HCT116 (cell line): ENCODE results near the gene FAAP100. TPM values are rescaled to one million over a fixed set of nuclear protein-coding genes. Genes with fewer than 3 reads are reported as not detected.

Experiments used
- ATAC-seq: fragments of 200-7000 bp; cut with Tn5 transposase; 2 replicates; pipeline ENCODE4 v1.9.1; 2020; ENCODE audit warnings: mild to moderate bottlenecking, moderate library complexity
- BruUV-seq: library from RNA; stranded (reverse); fragments of 400-500 nt; replicated peaks from 2 replicates; lab custom pipeline; 2021; lab: Mats Ljungman, UMichigan
- CTCF ChIA-PET: fragments of 300-600 bp; sonication (Branson Sonifier 250); formaldehyde crosslinking; loops from one replicate; lab custom pipeline; 2021; ENCODE audit warnings: antibody characterized with exemption; lab: Charles Lee
- POLR2A ChIA-PET: fragments of 300-600, 350-600 bp; sonication (Branson Sonifier 250); formaldehyde crosslinking; loops from one replicate; lab custom pipeline; 2021; ENCODE audit warnings: antibody characterized with exemption; lab: Charles Lee
- RAD21 ChIA-PET, 2 experiments: fragments of 300-600 bp; sonication (Branson Sonifier 250); formaldehyde crosslinking; loops; one replicate each; lab custom pipeline; 2023; ENCODE audit warnings: low total read pairs in 2 of 2; ENCODE audit not compliant: uncharacterized antibody in 2 of 2, unreplicated experiment in 2 of 2, low non-redundant PET in 1 of 2; lab: Charles Lee
- DNase-seq: peaks from one replicate; pipeline ENCODE4 v3.0.0-alpha.2; 2010; ENCODE audit warnings: low read depth, low spot score
- H2AFZ ChIP-seq: fragments of 200-600 bp; shearing (Covaris generic), sonication (generic); 2 replicates; pipeline ENCODE4 v1.6.1; 2017; ENCODE audit warnings: low read depth, mixed run types, mixed read lengths, antibody characterized with exemption, low read length; ENCODE audit not compliant: poor library complexity, severe bottlenecking
- H3K27ac ChIP-seq: 2 replicates; pipeline ENCODE4 v1.5.1; 2012; ENCODE audit warnings: low read depth, low read length
- H3K27me3 ChIP-seq: fragments of 200-600 bp; sonication (generic); 2 replicates; pipeline ENCODE4 v1.6.1; 2016; ENCODE audit warnings: mixed run types, low read length, mixed read lengths; ENCODE audit not compliant: insufficient read depth
- H3K36me3 ChIP-seq, 2 experiments: fragments of 200-500 bp in 1 of 2; fragments of 200-600 bp in 1 of 2; sonication (Bioruptor generic) in 1 of 2; sonication (generic) in 1 of 2; 2 replicates each; pipeline versions ENCODE4 v1.5.1 to v1.6.1; 2014 to 2016; ENCODE audit warnings: low read length in 2 of 2, inconsistent platforms in 1 of 2, mixed read lengths in 1 of 2, mixed run types in 1 of 2; ENCODE audit not compliant: insufficient read depth in 2 of 2, control insufficient read depth in 1 of 2
- H3K4me1 ChIP-seq, 2 experiments: fragments of 200-600 bp in 1 of 2; sonication (generic) in 1 of 2; 2 replicates each; pipeline versions ENCODE4 v1.5.1 to v1.6.1; 2012 to 2017; ENCODE audit warnings: low read length in 2 of 2, inconsistent platforms in 1 of 2, mild to moderate bottlenecking in 1 of 2, mixed read lengths in 1 of 2, mixed run types in 1 of 2, moderate library complexity in 1 of 2; ENCODE audit not compliant: insufficient read depth in 2 of 2, control insufficient read depth in 1 of 2
- H3K4me2 ChIP-seq: fragments of 200-600 bp; sonication (generic); 2 replicates; pipeline ENCODE4 v1.6.1; 2017; ENCODE audit warnings: mixed run types, low read length, mixed read lengths
- H3K4me3 ChIP-seq, 2 experiments: fragments of 200-600 bp in 1 of 2; sonication (generic) in 1 of 2; replicated peaks in 1 of 2; 2 replicates each; pipeline ENCODE4 v1.5.1; 2011 to 2016; ENCODE audit warnings: low read length in 2 of 2, control low read depth in 1 of 2, low read depth in 1 of 2, mild to moderate bottlenecking in 1 of 2, mixed read lengths in 1 of 2, mixed run types in 1 of 2
- H3K79me2 ChIP-seq: fragments of 200-600 bp; sonication (generic); 2 replicates; pipeline ENCODE4 v1.6.1; 2017; ENCODE audit warnings: mild to moderate bottlenecking, mixed run types, low read length, moderate library complexity, mixed read lengths; ENCODE audit not compliant: insufficient read depth
- H3K9ac ChIP-seq: fragments of 200-600 bp; sonication (generic); 2 replicates; pipeline ENCODE4 v1.6.1; 2016; ENCODE audit warnings: low read length, mixed read lengths
- H3K9me2 ChIP-seq: fragments of 200-600 bp; sonication (generic), shearing (Covaris generic); 2 replicates; pipeline ENCODE4 v1.6.1; 2017; ENCODE audit warnings: mixed run types, mild to moderate bottlenecking, moderate library complexity; ENCODE audit not compliant: insufficient read depth
- H3K9me3 ChIP-seq, 2 experiments: fragments of 200-500 bp in 1 of 2; fragments of 200-600 bp in 1 of 2; sonication (Bioruptor generic) in 1 of 2; sonication (generic) in 1 of 2; 2 replicates each; pipeline ENCODE4 v1.6.1; 2014 to 2017; ENCODE audit warnings: low read length in 2 of 2, mixed read lengths in 2 of 2, inconsistent platforms in 1 of 2, low read depth in 1 of 2, mild to moderate bottlenecking in 1 of 2, mixed run types in 1 of 2, moderate library complexity in 1 of 2; ENCODE audit not compliant: control insufficient read depth in 1 of 2, insufficient read depth in 1 of 2
- H4K20me1 ChIP-seq: fragments of 200-600 bp; sonication (generic), shearing (Covaris generic); 2 replicates; pipeline ENCODE4 v1.6.1; 2017; ENCODE audit warnings: mixed run types, mild to moderate bottlenecking, moderate library complexity; ENCODE audit not compliant: insufficient read depth
- FOSL1 ChIP-seq: IDR thresholded peaks from 2 replicates; pipeline ENCODE4 v1.6.1; 2012; ENCODE audit warnings: low read depth
- POLR2AphosphoS5 ChIP-seq: IDR thresholded peaks from 2 replicates; pipeline ENCODE4 v1.6.1; 2011; ENCODE audit warnings: mild to moderate bottlenecking, low read depth, low read length, moderate library complexity
- RAD21 ChIP-seq: IDR thresholded peaks from 2 replicates; pipeline ENCODE4 v1.6.1; 2012; ENCODE audit warnings: low read depth, mild to moderate bottlenecking
- SP1 ChIP-seq: IDR thresholded peaks from 2 replicates; pipeline ENCODE4 v1.6.1; 2012; ENCODE audit warnings: low read depth
- ZBTB33 ChIP-seq: IDR thresholded peaks from 2 replicates; pipeline ENCODE4 v1.6.1; 2011; ENCODE audit warnings: mild to moderate bottlenecking, low read length, moderate library complexity; ENCODE audit not compliant: insufficient replicate concordance; ENCODE audit errors: extremely low read depth
- intact Hi-C: fragments of 100-400 bp; cut with micrococcal nuclease; formaldehyde crosslinking; loops from 2 replicates; pipeline ENCODE4 v1.10.0; 2022
- total RNA-seq: library from RNA; stranded (reverse); gene quantifications from one replicate; pipeline ENCODE4 v1.2.1, GENCODE V29; 2021; ENCODE audit not compliant: unreplicated experiment
- TF ChIP-seq, protein P1 (sequence below): IDR thresholded peaks from 2 replicates; pipeline ENCODE4 v1.6.1; 2012

FAAP100 gene
- total RNA-seq, 1 experiment from 2014 or later, result 53.4 TPM

- no peak for TF ChIP-seq ZBTB33
- TF ChIP-seq, protein P1, sequence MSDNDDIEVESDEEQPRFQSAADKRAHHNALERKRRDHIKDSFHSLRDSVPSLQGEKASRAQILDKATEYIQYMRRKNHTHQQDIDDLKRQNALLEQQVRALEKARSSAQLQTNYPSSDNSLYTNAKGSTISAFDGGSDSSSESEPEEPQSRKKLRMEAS, result peak; percentile 11; the same call in 1 of the 2 replicates
- TF ChIP-seq, all 23 proteins: peak for 7
Observed at GRCh38 chr17:81553018-81553615, 964 bp upstream of the FAAP100 start (continued).

DNA sequence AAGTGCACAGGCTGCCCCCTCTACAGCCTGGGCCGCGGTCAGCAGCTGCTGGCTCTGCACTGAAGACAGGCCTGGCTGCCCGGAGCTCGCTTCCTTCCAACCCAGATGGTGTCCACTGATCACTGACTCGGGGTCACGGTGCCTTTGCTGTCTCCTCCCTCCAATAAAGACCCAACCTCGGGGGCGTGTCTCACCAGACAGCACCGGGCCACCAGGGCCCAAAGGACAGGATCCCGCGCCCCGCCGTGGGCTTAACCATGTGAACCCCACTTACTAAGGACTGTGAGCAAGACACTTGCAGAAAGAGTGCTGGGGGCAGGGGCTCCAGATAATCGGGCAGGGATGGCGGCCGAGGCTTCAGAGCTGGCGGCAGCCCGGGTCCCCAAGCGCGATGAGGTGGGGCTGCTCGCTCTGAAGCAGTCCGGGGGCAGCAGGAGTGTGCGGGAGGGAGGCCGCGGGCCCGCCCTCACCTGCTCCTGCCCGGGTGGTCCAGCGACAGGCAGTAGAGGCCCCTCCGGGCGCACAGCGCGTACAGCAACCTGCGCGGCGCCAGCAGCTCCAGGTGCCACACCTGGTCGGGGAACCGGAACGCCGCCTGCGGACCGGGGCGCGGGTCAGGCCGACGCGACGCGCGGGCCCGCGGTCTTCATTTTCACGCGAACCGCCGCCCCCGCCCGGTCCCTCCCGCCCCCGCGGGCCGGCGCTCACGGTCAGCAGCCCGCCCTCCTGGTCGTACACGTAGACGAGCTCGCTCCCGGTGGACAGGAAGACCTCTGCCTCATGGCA, 502 bp downstream of the FAAP100 start:
- Histone ChIP-seq H3K4me2 (peak overlapping the region; percentile 82), H3K9me2 (no peaks in the 10 kb centered on the region), H3K79me2 (peaks cover 40% of the 10 kb centered on the region), H3K27me3 (no peaks in the 10 kb centered on the region), H3K27ac (peak overlapping the region; percentile 86), H3K4me1 (peaks cover 17 to 35% of the 10 kb centered on the region in 2 experiments), H3K9me3 (no peaks in the 10 kb centered on the region), H3K36me3 (peaks cover 11 to 38% of the 10 kb centered on the region in 2 experiments), H3K4me3 (peak overlapping the region; percentile 94 to 96), H2AFZ (no peak overlapping the region), H4K20me1 (no peaks in the 10 kb centered on the region), H3K9ac (peak overlapping the region; percentile 80)
- no TSS peak for BruUV-seq
- ATAC-seq (peak; percentile 12; the same call in 1 of the 2 replicates), DNase-seq (no peak)
- intact Hi-C loops, result loop anchor here (5.0 to 10.0 kb wide), 2 partner anchors 51 to 143 kb away; no protein-coding TSS in a partner anchor
- TF ChIP-seq SP1, result no peak
- no peak for TF ChIP-seq POLR2AphosphoS5
- no peak for TF ChIP-seq RAD21
- no peak for TF ChIP-seq FOSL1
- RAD21 ChIA-PET, result interaction anchor here in 1 of 2 experiments (0.6 kb wide), 1 partner anchor 11 kb away, joined by 3 read pairs; no protein-coding TSS in a partner anchor
- POLR2A ChIA-PET, result interaction anchor here (0.9 to 1.6 kb wide), 13 partner anchors 8 to 253 kb away, joined by 3 to 12 read pairs (median 4); partner anchors contain the start of genes ACTG1 and NPLOC4
- CTCF ChIA-PET, result interaction anchor here (1.2 to 1.4 kb wide), 2 partner anchors 11 to 39 kb away, joined by 3 read pairs; partner anchors contain the start of gene ACTG1
